Globus pallidus (tissue), 1 donor: ENCODE measurements around the gene CELSR3.

Experiments used
- DNase-seq: peaks from one replicate; pipeline ENCODE4 v3.0.0-alpha.2; 2015; ENCODE audit warnings: low spot score

CELSR3 gene

GRCh38 chr3:48662753-48663488 lies at the start of gene CELSR3:
CELSR3 (minus strand) TSS chr3:48662886; CDS start chr3:48662634, 252 bp downstream.
- peak; percentile 80 for DNase-seq

GRCh38 chr3:48711727-48712126 lies 49.0 kb upstream of the CELSR3 start:
- DNase-seq = no peak

GRCh38 chr3:48709051-48709461 lies 46.4 kb upstream of the CELSR3 start:
- no peak for DNase-seq

GRCh38 chr3:48708481-48708889 lies 45.8 kb upstream of the CELSR3 start:
- no peak for DNase-seq

- DNase-seq = no peak
Measured at GRCh38 chr3:48707157-48707556, 44.5 kb upstream of the CELSR3 start.

GRCh38 chr3:48702320-48702920 lies 39.7 kb upstream of the CELSR3 start:
- DNase-seq = no peak

GRCh38 chr3:48700731-48701405 lies 38.2 kb upstream of the CELSR3 start:
- no peak for DNase-seq

- no peak for DNase-seq
Measured at GRCh38 chr3:48698891-48699290, 36.2 kb upstream of the CELSR3 start.

- no peak for DNase-seq
Measured at GRCh38 chr3:48697952-48698351, 35.3 kb upstream of the CELSR3 start.

- DNase-seq = no peak
Measured at GRCh38 chr3:48696601-48697000, 33.9 kb upstream of the CELSR3 start.

GRCh38 chr3:48696156-48696555 lies 33.5 kb upstream of the CELSR3 start:
- DNase-seq = no peak

- DNase-seq = no peak
Measured at GRCh38 chr3:48695393-48695753, 32.7 kb upstream of the CELSR3 start.

GRCh38 chr3:48694610-48695392 lies 32.1 kb upstream of the CELSR3 start:
- peak; percentile 82 for DNase-seq

- no peak for DNase-seq
Measured at GRCh38 chr3:48693826-48694225, 31.1 kb upstream of the CELSR3 start.

GRCh38 chr3:48692551-48692950 lies 29.9 kb upstream of the CELSR3 start:
- peak; percentile 43 for DNase-seq

GRCh38 chr3:48690846-48691458 lies 28.3 kb upstream of the CELSR3 start:
- DNase-seq = no peak

GRCh38 chr3:48689384-48689783 lies 26.7 kb upstream of the CELSR3 start:
- DNase-seq = no peak

GRCh38 chr3:48688737-48689075 lies 26.0 kb upstream of the CELSR3 start:
- no peak for DNase-seq

GRCh38 chr3:48688032-48688736 lies 25.5 kb upstream of the CELSR3 start:
- no peak for DNase-seq

- no peak for DNase-seq
Measured at GRCh38 chr3:48687220-48687678, 24.6 kb upstream of the CELSR3 start.

GRCh38 chr3:48686538-48687219 lies 24.0 kb upstream of the CELSR3 start:
- no peak for DNase-seq
